ENCODE data around the gene SEMA6B.
"Not testable (repeated sequence)": the region's sequence is repeated elsewhere in the genome, so short reads cannot be mapped to it uniquely, and the experiment has no call there.

Gene SEMA6B, protein sequence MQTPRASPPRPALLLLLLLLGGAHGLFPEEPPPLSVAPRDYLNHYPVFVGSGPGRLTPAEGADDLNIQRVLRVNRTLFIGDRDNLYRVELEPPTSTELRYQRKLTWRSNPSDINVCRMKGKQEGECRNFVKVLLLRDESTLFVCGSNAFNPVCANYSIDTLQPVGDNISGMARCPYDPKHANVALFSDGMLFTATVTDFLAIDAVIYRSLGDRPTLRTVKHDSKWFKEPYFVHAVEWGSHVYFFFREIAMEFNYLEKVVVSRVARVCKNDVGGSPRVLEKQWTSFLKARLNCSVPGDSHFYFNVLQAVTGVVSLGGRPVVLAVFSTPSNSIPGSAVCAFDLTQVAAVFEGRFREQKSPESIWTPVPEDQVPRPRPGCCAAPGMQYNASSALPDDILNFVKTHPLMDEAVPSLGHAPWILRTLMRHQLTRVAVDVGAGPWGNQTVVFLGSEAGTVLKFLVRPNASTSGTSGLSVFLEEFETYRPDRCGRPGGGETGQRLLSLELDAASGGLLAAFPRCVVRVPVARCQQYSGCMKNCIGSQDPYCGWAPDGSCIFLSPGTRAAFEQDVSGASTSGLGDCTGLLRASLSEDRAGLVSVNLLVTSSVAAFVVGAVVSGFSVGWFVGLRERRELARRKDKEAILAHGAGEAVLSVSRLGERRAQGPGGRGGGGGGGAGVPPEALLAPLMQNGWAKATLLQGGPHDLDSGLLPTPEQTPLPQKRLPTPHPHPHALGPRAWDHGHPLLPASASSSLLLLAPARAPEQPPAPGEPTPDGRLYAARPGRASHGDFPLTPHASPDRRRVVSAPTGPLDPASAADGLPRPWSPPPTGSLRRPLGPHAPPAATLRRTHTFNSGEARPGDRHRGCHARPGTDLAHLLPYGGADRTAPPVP

GRCh38 chr19:4559569-4559968 lies at the start of gene SEMA6B:
TSS of gene SEMA6B (minus strand) at chr19:4559684. CDS start at chr19:4558457, 1,227 bp downstream.
- DNase-seq = no peak

DNA sequence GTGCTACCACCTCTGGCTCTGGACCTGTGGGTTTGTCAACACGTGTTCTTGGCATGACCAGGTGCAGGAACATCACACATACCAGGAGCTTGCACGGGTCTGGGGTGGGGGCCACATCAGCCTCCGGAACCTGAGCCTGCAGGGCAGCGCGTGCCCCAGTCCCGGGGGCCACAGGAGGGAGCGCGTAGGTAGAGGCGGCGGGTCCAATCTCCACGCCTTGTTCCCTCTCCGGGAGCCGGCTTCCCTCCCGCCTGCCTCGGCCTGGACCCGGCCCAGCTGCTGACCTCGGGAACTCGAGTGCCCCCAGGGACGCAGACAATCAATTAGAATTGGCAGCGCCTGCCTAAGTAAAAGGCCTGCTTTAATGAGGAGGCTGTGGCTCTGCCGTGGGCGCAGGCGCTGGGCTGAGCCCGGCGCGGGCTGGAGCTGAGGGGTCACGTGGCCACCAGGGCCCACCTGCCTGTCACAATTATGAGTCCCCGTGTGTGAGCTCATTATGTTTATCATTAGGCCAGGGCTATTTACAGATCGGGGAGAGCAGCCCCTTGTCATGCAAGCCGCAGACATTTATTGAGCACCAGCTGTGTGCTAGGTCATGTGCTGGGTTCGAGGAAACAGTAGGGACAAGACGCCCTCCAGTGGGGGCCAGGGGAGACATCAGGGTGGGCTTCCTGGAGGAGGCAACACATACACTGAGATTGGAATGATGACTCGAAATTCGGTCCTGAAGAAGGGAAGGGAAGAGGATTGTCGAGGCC lies 47.6 kb upstream of the SEMA6B start:
- DNase-seq = no peak

- DNase-seq = no peak
Measured at GRCh38 chr19:4606181-4606580, 46.7 kb upstream of the SEMA6B start.

GRCh38 chr19:4604912-4605311 lies 45.4 kb upstream of the SEMA6B start:
- DNase-seq = no peak

DNA sequence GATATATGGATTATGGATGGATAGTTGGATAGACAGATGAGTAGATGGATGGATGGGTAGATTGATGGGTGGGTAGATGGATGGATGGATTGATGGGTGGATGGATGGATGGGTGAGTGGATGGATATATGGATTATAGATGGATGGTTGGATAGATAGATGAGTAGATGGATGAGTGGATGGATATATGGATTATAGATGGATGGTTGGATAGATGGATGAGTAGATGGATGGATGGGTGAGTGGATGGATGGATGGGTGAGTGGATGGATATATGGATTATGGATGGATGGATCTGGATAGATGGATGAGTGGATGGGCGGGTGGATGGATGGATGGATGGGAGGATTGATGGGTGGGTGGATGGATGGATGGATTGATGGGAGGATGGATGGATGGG lies 43.4 kb upstream of the SEMA6B start:
- DNase-seq = no peak

GRCh38 chr19:4602173-4602788 lies 42.8 kb upstream of the SEMA6B start:
- no peak for DNase-seq

GRCh38 chr19:4600893-4601292 lies 41.4 kb upstream of the SEMA6B start:
- no peak for DNase-seq

GRCh38 chr19:4600082-4600481 lies 40.6 kb upstream of the SEMA6B start:
- no peak for DNase-seq

GRCh38 chr19:4598712-4599111 lies 39.2 kb upstream of the SEMA6B start:
- DNase-seq = no peak

DNA sequence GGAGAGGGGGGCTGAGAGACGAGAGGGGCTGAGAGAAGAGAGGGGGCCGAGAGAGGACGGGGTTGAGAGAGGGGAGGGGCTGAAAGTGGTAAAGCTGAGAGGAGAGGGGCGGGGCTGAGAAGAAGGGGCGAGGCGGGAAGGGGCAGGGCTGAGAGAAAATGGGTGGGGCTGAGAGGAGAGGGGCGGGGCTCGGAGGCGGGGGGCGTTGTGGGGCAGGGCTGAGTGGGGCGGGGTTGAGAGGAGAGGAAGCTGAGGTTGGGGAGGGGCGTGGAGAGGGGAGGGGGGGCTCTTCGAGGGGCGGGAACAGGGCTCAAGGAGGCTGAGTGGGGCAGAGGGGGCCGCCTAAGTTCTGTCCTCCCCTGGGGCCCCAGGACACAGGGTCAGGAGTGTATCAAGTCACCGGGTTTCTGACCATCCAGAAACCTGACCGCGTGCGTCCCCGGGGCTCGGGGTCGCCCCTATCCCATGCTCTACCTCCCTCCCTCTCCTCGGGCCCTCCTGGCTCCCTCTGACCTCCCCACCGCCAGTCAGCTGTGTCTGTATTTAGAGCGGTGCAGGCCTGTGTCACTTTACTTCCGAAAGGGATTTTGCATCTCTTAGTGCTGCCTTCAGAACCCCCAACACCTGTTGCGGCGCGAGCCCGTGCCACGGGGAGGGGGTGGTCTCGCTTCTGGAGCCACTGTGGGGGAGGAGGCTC lies 38.6 kb upstream of the SEMA6B start:
- peak; percentile 41 for DNase-seq

DNA sequence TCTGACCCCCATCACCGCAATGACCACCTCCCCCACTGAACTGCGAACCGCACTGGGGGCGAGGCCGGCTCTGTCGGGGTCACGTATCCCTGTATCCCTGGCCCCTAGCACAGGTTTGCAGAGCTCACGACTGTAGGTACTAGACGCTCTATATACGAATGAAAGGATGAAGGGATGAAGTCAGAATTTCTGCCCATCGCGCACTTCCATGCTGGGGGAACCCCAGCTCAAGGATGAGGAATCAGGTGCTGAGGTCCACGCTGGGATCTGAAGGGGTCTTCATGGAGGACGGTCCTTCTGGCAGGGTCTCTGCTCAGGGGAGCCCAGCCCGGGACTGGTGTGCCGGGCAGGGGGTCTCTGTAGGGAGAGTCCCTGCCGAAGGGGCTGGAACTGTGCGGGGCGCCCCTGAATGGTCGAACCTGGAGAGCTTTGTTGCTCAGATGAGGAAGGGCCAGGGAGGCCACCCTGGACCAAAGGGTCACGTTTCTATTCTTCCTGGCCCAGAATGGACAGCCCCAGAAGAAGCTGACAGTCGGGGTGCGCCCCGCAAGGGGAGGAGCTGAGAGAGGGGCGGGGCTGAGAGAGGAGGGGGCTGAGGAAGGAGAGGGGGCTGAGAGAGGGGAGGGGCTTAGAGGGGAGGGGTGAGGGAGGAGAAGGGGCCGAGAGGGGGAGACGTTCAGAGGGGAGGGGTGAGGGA lies 37.9 kb upstream of the SEMA6B start:
- DNase-seq = no peak

GRCh38 chr19:4596033-4596904 lies 36.8 kb upstream of the SEMA6B start:
- no peak for DNase-seq

DNA sequence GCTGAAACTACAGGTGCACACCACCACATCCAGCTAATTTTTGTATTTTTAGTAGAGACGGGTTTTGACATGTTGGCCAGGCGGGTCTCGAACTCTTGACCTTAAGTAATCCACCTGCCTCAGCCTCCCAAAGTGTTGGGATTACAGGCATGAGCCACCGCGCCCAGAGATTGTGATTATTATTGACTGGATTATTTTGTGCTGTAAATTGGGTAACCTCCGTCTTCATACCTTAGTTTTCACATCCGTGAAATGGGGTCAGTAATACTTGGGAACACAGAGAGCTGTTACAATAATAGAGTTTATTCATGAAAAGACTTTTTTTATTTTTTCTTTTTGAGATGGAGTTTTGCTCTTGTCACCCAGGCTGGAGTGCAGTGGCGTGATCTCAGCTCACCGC lies 35.7 kb upstream of the SEMA6B start:
- DNase-seq = not testable (repeated sequence)

DNA sequence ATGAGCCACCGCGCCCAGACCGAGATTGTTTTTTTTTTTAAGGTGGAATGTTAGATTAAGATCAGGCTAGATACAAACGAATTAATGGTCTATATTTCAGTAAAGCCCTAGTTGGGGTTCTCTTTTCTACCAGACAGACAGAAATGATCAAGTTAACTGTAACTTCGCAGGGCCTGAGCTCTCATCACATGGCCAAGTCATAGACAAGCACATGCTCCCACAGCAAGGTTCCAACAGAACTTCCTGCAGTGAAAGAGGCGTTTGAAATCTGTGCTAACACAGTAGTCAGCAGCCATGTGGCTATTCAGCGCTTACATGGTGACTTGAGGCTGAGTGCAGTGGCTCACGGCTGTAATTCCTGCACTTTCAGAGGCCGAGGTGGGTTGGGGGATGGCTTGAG lies 34.7 kb upstream of the SEMA6B start:
- no peak for DNase-seq

GRCh38 chr19:4593409-4593851 lies 33.9 kb upstream of the SEMA6B start:
- no peak for DNase-seq

DNA sequence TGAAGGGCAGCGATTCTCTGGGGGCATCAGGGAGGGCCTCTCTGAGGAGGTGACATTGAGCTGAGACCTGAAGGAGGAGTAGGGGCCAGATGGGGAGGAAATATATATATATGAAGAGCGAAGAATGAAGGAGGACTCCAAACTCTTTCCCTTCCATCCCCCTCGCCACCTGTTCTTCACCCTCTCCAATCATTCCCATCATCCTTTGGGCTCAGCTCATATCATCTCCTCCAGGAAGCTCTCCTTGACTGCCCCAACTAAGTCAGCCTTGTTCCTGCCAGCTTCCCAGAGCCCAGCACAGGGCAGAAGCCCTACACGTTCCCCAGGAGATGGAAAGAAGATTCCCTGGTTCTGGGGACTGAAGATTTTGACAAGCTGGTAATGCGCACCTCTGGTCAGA lies 33.0 kb upstream of the SEMA6B start:
- no peak for DNase-seq

DNA sequence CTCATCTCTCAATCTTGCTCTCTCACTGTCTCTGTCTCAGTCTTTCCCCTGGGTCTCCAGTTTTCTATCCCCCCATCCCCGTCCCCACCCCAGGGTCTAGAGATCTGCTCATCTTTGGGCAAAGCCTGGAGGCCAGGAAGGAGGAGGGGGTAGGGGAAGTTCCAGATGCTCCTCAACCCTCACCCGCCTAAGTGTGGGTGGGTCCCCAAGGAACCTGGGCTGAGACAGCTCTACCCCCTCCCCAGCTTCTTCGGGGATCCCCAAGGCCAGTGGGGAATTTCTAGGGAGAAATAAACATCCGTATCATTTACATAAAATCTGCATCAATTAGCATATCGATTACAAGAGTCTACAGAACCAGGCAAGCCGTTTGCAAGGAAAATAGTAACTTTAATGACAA lies 31.8 kb upstream of the SEMA6B start:
- DNase-seq = no peak

DNA sequence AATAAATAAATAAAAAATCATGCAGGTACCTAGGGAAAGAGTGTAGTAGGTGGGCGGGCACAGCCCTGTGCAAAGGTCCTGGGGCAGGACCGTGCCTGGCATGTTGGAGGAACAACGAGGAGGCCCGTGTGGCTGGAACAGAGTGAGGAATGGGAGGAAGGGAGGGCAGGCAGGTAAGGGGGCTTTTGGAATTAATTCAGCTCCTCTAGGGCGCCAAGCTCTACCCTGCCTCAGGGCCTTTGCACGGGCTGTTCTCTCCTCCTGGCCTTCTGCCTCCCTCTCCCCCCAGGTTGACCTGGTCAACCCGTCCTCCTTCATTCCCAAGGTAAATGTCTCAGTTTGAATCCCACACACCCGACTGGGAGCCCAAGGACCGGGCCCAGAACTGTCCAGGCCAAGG lies 31.1 kb upstream of the SEMA6B start:
- no peak for DNase-seq

DNA sequence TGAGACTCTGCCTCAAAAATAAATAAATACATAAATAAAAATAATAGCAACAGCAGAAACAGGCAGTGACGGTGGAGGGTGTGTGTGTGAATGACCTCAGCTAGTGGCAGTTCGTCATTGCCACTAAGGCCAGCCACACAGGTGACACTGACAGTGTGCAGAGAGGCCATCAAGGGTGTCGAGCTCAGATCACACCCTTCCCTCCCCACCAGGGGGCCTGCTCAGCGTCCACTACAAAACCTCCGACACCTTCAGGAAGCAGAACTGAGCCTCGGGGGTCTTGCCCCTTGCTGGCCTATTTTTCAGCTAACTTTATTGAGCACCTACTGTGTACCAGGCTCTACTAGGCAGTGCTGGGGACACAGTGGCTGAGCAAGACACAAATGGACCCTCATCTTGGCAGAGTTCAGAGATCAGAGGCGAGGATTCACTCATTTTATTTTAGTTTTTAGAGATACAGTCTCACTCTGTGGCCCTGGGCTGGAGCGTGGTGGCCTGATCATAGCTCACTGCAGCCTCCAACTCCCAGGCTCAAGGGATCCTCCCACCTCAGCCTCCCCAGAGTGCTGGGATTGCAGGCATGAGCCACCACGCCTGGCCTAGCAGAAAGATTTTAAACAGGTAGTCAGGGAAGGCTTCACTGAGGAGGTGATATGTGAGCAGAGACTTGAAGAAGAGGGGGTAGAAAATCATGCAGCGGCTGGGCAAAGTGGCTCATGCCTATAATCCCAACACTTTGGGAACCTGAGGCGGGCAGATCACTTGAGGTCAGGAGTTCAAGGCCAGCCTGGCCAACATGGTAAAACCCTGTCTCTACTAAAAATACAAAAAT lies 30.3 kb upstream of the SEMA6B start:
- DNase-seq = peak; percentile 29

Measured in hematopoietic multipotent progenitor cell treated with erythropoietin and hydrocortisone succinate and interleukin-3 and kit ligand, for 8 days (in vitro differentiated cells).